CD8-positive, alpha-beta memory T cell (primary cell): Measurements from ENCODE around the gene EXPH5. TPM values are rescaled to one million over a fixed set of nuclear protein-coding genes. Genes with fewer than 3 reads are reported as not detected.

Experiments used
- CTCF ChIA-PET: fragments of 350-600 bp; sonication (Branson Sonifier 250); formaldehyde crosslinking; loops from one replicate; lab custom pipeline; 2021; ENCODE audit warnings: antibody characterized with exemption; lab: Charles Lee
- POLR2A ChIA-PET: fragments of 350-600 bp; sonication (Branson Sonifier 250); formaldehyde crosslinking; loops from one replicate; lab custom pipeline; 2021; ENCODE audit warnings: antibody characterized with exemption; lab: Charles Lee
- DNase-seq, 5 donors: peaks; one replicate each; pipeline versions ENCODE4 v3.0.0 to v3.0.0-alpha.2; 2020 to 2022; ENCODE audit warnings: mixed read lengths in 1 of 5
- H3K27ac ChIP-seq: one replicate; pipeline ENCODE4 v1.7.0; 2013; ENCODE audit warnings: low read depth, mild to moderate bottlenecking, low read length, moderate library complexity
- H3K27me3 ChIP-seq: 2 replicates; pipeline ENCODE4 v1.7.0; 2013; ENCODE audit warnings: low read length, mild to moderate bottlenecking; ENCODE audit not compliant: insufficient read depth, poor library complexity, severe bottlenecking
- H3K36me3 ChIP-seq: 2 replicates; pipeline ENCODE4 v1.7.0; 2013; ENCODE audit warnings: mild to moderate bottlenecking, low read length, moderate library complexity; ENCODE audit not compliant: insufficient read depth
- H3K4me1 ChIP-seq: 2 replicates; pipeline ENCODE4 v1.7.0; 2013; ENCODE audit warnings: mild to moderate bottlenecking, low read length, moderate library complexity; ENCODE audit not compliant: insufficient read depth
- H3K4me3 ChIP-seq: 2 replicates; pipeline ENCODE4 v1.7.0; 2013; ENCODE audit warnings: mild to moderate bottlenecking, low read length
- H3K9me3 ChIP-seq: 2 replicates; pipeline ENCODE4 v1.7.0; 2013; ENCODE audit warnings: mild to moderate bottlenecking, low read length
- H3K27ac Mint-ChIP-seq, 8 donors: one replicate each; pipeline ENCODE4 v1.8.0; 2020 to 2021; ENCODE audit warnings: mixed read lengths in 8 of 8, mild to moderate bottlenecking in 6 of 8, inconsistent platforms in 3 of 8, moderate library complexity in 3 of 8
- H3K27me3 Mint-ChIP-seq, 2 donors: one replicate each; pipeline ENCODE4 v1.8.0; 2020 to 2021; ENCODE audit warnings: mixed read lengths in 2 of 2, mild to moderate bottlenecking in 1 of 2, moderate library complexity in 1 of 2
- H3K36me3 Mint-ChIP-seq, 3 donors: one replicate each; pipeline ENCODE4 v1.8.0; 2020 to 2021; ENCODE audit warnings: mixed read lengths in 3 of 3, inconsistent platforms in 1 of 3, mild to moderate bottlenecking in 1 of 3
- H3K4me1 Mint-ChIP-seq, 3 donors: one replicate each; pipeline ENCODE4 v1.8.0; 2020 to 2021; ENCODE audit warnings: mixed read lengths in 3 of 3, inconsistent platforms in 1 of 3, mild to moderate bottlenecking in 1 of 3
- H3K4me3 Mint-ChIP-seq, 7 donors: one replicate each; pipeline ENCODE4 v1.8.0; 2020 to 2021; ENCODE audit warnings: mixed read lengths in 7 of 7, mild to moderate bottlenecking in 6 of 7, moderate library complexity in 4 of 7, inconsistent platforms in 2 of 7
- H3K9me3 Mint-ChIP-seq, 5 donors: one replicate each; pipeline ENCODE4 v1.8.0; 2020 to 2022; ENCODE audit warnings: mixed read lengths in 5 of 5, mild to moderate bottlenecking in 3 of 5, moderate library complexity in 2 of 5, inconsistent platforms in 1 of 5
- polyA plus RNA-seq: library from polyadenylated mRNA; unstranded; fragments of 300-500 nt; fragmentation: Illumina TruSeq; gene quantifications from one replicate; pipeline ENCODE4 v1.2.3, GENCODE V29; 2021
- total RNA-seq, 2 experiments: library from RNA; stranded (reverse); gene quantifications; one replicate each; pipeline ENCODE4 v1.2.3, GENCODE V29; 2021

EXPH5 gene
- total and polyA plus RNA-seq, 3 experiments from 2014 or later = 0.60 to 0.89 (median 0.85) TPM

DNA sequence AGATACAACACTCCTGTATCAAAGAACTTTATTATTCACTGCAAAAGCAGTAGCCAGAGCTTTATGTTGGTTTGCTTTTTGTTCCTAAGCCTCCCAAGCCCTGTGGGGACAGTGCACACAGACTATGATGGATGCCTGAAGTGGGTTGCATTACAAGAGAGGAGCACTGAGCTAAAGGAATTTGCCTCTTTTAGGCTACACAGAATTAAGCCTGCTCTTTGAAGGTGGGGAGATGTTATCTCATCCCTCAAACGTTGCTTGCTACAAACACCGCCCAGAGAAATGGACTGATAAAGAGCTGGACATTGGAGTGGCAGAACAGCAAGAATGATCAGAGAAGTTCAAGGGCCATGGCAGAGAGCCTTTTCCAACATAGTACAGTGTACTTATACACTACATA is 92.8 kb downstream of the EXPH5 start:
- ChIA-PET POLR2A (no interaction called here), CTCF (no interaction called here)
- Mint-ChIP-seq H3K4me3 (peak overlapping the region in 2 of 7 donors; percentile 34 to 85), H3K9me3 (no peaks in the 10 kb centered on the region), H3K27ac (peak overlapping the region in 3 of 8 donors; percentile 6 to 61 (median 25)), H3K27me3 (peaks cover 3 to 4% of the 10 kb centered on the region in 2 donors), H3K4me1 (peaks cover 14 to 20% (median 19%) of the 10 kb centered on the region in 3 donors), H3K36me3 (peaks cover 0 to 5% (median 0%) of the 10 kb centered on the region in 3 donors)
- no peak for DNase-seq
- no peak overlapping the region for H3K27ac ChIP-seq
- no peaks in the 10 kb centered on the region for H3K9me3 ChIP-seq
- no peaks in the 10 kb centered on the region for H3K36me3 ChIP-seq
- H3K4me1 ChIP-seq = peaks cover 10% of the 10 kb centered on the region
- no peak overlapping the region for H3K4me3 ChIP-seq
- no peaks in the 10 kb centered on the region for H3K27me3 ChIP-seq

- Histone ChIP-seq H3K9me3 (no peaks in the 10 kb centered on the region), H3K27ac (no peak overlapping the region), H3K27me3 (no peaks in the 10 kb centered on the region), H3K4me1 (peaks cover 10% of the 10 kb centered on the region), H3K36me3 (no peaks in the 10 kb centered on the region), H3K4me3 (no peak overlapping the region)
- no peak for DNase-seq
- H3K27me3 Mint-ChIP-seq = peaks cover 0 to 4% of the 10 kb centered on the region in 2 donors
- peaks cover 0 to 5% (median 0%) of the 10 kb centered on the region in 3 donors for H3K36me3 Mint-ChIP-seq
- CTCF ChIA-PET = no interaction called here
- peaks cover 14 to 24% (median 21%) of the 10 kb centered on the region in 3 donors for H3K4me1 Mint-ChIP-seq
- H3K9me3 Mint-ChIP-seq = no peaks in the 10 kb centered on the region
- POLR2A ChIA-PET = no interaction called here
- peak overlapping the region in 6 of 7 donors; percentile 3 to 89 (median 49) for H3K4me3 Mint-ChIP-seq
- peak overlapping the region in 5 of 8 donors; percentile 6 to 63 (median 29) for H3K27ac Mint-ChIP-seq
Measured at GRCh38 chr11:108500169-108500568, 93.4 kb downstream of the EXPH5 start.

- Mint-ChIP-seq H3K4me3 (peak overlapping the region; percentile 82 to 91 (median 88)), H3K9me3 (no peaks in the 10 kb centered on the region)
- no peak for DNase-seq
Measured at GRCh38 chr11:108498816-108499408, 94.7 kb downstream of the EXPH5 start.

GRCh38 chr11:108498046-108498815 is 95.3 kb downstream of the EXPH5 start, which contains the start of gene POGLUT3:
Gene POGLUT3 (minus strand): TSS chr11:108498384. CDS start chr11:108498366, 18 bp downstream.
- H3K9me3 Mint-ChIP-seq = no peaks in the 10 kb centered on the region
- no peaks in the 10 kb centered on the region for H3K27me3 ChIP-seq
- peak; percentile 25 to 65 (median 36) for DNase-seq
- no peaks in the 10 kb centered on the region for H3K9me3 ChIP-seq
- H3K4me3 Mint-ChIP-seq = peak within 1 kb of the TSS; percentile 94 to 100 (median 98)
- peak within 1 kb of the TSS; percentile 75 for H3K4me3 ChIP-seq
- H3K4me1 Mint-ChIP-seq = peaks cover 18 to 38% (median 34%) of the 10 kb centered on the region in 3 donors
- H3K36me3 Mint-ChIP-seq = peaks cover 0 to 5% (median 0%) of the 10 kb centered on the region in 3 donors
- H3K27ac ChIP-seq = peak within 1 kb of the TSS; percentile 81
- ChIA-PET CTCF (no interaction called here), POLR2A (interaction anchor here (1.0 to 1.4 kb wide), 2 partner anchors 31 to 167 kb away, joined by 4 to 6 read pairs; partner anchors contain the start of genes C11orf65 and DDX10)
- H3K27me3 Mint-ChIP-seq = peaks cover 0 to 4% of the 10 kb centered on the region in 2 donors
- no peaks in the 10 kb centered on the region for H3K36me3 ChIP-seq
- peaks cover 10% of the 10 kb centered on the region for H3K4me1 ChIP-seq
- peak within 1 kb of the TSS; percentile 92 to 100 (median 99) for H3K27ac Mint-ChIP-seq

More at GRCh38 chr11:108498816-108499408, 94.7 kb downstream of the EXPH5 start:
- H3K27me3 Mint-ChIP-seq = peaks cover 0 to 4% of the 10 kb centered on the region in 2 donors
- peak overlapping the region; percentile 61 to 94 (median 88) for H3K27ac Mint-ChIP-seq
- Histone ChIP-seq H3K4me3 (peak overlapping the region; percentile 75), H3K27ac (peak overlapping the region; percentile 81), H3K4me1 (peaks cover 10% of the 10 kb centered on the region), H3K9me3 (no peaks in the 10 kb centered on the region), H3K27me3 (no peaks in the 10 kb centered on the region), H3K36me3 (no peaks in the 10 kb centered on the region)
- CTCF ChIA-PET = no interaction called here
- peaks cover 0 to 5% (median 0%) of the 10 kb centered on the region in 3 donors for H3K36me3 Mint-ChIP-seq
- POLR2A ChIA-PET = interaction anchor here (1.4 kb wide), 1 partner anchor 32 kb away, joined by 6 read pairs; the partner anchor contains the start of gene C11orf65
- peaks cover 18 to 36% (median 34%) of the 10 kb centered on the region in 3 donors for H3K4me1 Mint-ChIP-seq

DNA sequence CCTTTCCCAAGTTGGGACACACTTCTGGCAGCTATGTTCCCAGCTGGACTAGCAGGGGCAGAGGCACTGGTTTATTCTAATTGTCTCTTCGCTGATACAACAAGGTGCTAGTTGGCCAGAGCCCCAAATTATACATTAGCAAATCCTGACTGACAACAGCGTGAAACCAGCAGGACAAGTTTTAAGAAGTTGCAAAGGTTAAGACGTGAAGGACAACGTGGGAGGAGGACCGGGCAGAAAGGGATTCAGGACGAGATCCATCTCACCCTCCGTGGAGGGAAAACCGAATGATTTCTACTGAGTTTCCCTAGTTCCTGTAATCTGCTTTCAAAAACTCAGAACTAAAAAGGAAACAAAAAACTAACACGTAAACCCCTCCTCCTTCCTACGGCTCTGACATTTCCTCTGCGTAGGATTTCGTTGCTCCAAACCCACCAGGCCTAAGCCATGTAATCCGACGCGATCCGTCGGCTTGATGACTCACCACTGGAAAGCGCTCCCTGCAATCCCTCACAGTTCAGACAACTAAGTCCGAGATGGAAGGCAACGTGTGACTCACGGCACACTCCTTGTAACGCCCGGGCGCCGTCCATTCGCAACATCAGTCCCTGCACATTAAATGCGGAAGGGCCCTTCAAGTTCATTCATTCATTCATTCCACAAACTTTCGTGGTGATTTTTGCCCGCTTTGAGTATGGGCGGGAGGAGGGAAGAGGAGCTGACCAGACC is 96.1 kb downstream of the EXPH5 start:
- CTCF ChIA-PET = no interaction called here
- peak overlapping the region; percentile 81 for H3K27ac ChIP-seq
- H3K9me3 Mint-ChIP-seq = no peaks in the 10 kb centered on the region

DNA sequence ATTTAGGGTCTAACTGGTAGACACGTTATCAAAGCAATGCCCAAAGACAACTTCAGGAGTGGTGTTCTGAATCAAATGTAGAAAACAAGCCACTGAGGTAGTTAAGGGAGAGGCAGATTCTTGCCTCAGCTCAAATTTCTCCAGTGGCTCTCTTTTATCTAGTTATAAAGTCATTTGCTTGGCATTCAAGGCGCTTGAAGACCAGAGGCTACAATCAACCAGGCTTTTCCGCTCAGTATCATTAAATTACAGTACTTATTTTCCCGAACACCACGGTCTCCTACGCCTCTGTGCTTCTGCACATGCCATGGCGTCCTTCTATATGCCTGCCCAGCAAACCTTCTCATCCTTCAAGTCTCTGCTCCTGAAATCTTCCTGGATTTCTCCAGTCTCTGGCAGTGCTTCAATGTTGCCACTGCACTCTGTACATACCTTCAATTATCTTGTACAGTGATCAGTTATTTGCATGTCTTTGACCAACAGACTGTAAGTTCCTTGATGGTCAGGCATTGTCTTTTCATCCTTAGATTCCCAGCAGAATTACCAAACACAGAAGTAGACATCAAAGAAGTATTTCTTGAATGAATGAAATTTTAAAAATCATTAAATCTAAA is 96.8 kb downstream of the EXPH5 start:
- peak overlapping the region; percentile 81 for H3K27ac ChIP-seq
- ChIA-PET CTCF (no interaction called here), POLR2A (interaction anchor here (0.7 to 1.1 kb wide), 2 partner anchors 28 to 260 kb away, joined by 3 to 4 read pairs; no protein-coding TSS in a partner anchor)

More for the DNA sequence above, 96.1 kb downstream of the EXPH5 start:
- Histone ChIP-seq H3K9me3 (no peaks in the 10 kb centered on the region), H3K27me3 (no peaks in the 10 kb centered on the region), H3K4me1 (peaks cover 10% of the 10 kb centered on the region), H3K4me3 (peak overlapping the region; percentile 75), H3K36me3 (no peaks in the 10 kb centered on the region)
- Mint-ChIP-seq H3K36me3 (peaks cover 0 to 5% (median 0%) of the 10 kb centered on the region in 3 donors), H3K27me3 (peaks cover 0 to 4% of the 10 kb centered on the region in 2 donors), H3K27ac (peak overlapping the region; percentile 92 to 100 (median 99)), H3K4me3 (peak overlapping the region; percentile 94 to 100 (median 98)), H3K4me1 (peaks cover 18 to 38% (median 35%) of the 10 kb centered on the region in 3 donors)
- DNase-seq = peak; percentile 60 to 80 (median 73)
- POLR2A ChIA-PET = interaction anchor here (1.0 to 1.4 kb wide), 3 partner anchors 29 to 167 kb away, joined by 3 to 6 read pairs (median 4); partner anchors contain the start of genes C11orf65 and DDX10

GRCh38 chr11:108495326-108495725 is 98.2 kb downstream of the EXPH5 start:
- H3K27ac Mint-ChIP-seq = peak overlapping the region; percentile 2 to 74 (median 30)

More for the DNA sequence above, 96.8 kb downstream of the EXPH5 start:
- Histone ChIP-seq H3K36me3 (no peaks in the 10 kb centered on the region), H3K4me3 (peak overlapping the region; percentile 75), H3K4me1 (peaks cover 10% of the 10 kb centered on the region), H3K9me3 (no peaks in the 10 kb centered on the region), H3K27me3 (no peaks in the 10 kb centered on the region)
- no peak for DNase-seq
- Mint-ChIP-seq H3K27ac (peak overlapping the region; percentile 92 to 100 (median 99)), H3K9me3 (no peaks in the 10 kb centered on the region), H3K36me3 (peaks cover 0 to 7% (median 0%) of the 10 kb centered on the region in 3 donors), H3K4me1 (peaks cover 22 to 42% (median 41%) of the 10 kb centered on the region in 3 donors), H3K27me3 (peaks cover 0 to 4% of the 10 kb centered on the region in 2 donors), H3K4me3 (peak overlapping the region; percentile 94 to 100 (median 98))

More at GRCh38 chr11:108495326-108495725, 98.2 kb downstream of the EXPH5 start:
- no peaks in the 10 kb centered on the region for H3K9me3 Mint-ChIP-seq
- peaks cover 0 to 4% of the 10 kb centered on the region in 2 donors for H3K27me3 Mint-ChIP-seq
- CTCF ChIA-PET = no interaction called here
- no peak for DNase-seq
- POLR2A ChIA-PET = no interaction called here
- peaks cover 0 to 15% (median 4%) of the 10 kb centered on the region in 3 donors for H3K36me3 Mint-ChIP-seq
- H3K27me3 ChIP-seq = no peaks in the 10 kb centered on the region
- no peak overlapping the region for H3K4me3 ChIP-seq
- H3K9me3 ChIP-seq = no peaks in the 10 kb centered on the region
- H3K4me3 Mint-ChIP-seq = peak overlapping the region in 2 of 7 donors; percentile 13 to 17
- no peak overlapping the region for H3K27ac ChIP-seq
- peaks cover 10% of the 10 kb centered on the region for H3K4me1 ChIP-seq
- peaks cover 23 to 42% (median 41%) of the 10 kb centered on the region in 3 donors for H3K4me1 Mint-ChIP-seq
- H3K36me3 ChIP-seq = no peaks in the 10 kb centered on the region
